ENCODE results near the gene SSTR5.

The SSTR5 gene

GRCh38 chr16:1076801-1077576, 4.4 kb downstream of the SSTR5 start:
- ATAC-seq (ENCODE audit: low read depth) (no peak), DNase-seq (ENCODE audit: low spot score) (no peak)
- Histone ChIP-seq H3K27me3 (ENCODE audit: insufficient read depth, poor library complexity, severe bottlenecking) (peaks cover 42% of the 10 kb centered on the region), H3K4me3 (ENCODE audit: severe bottlenecking) (no peak overlapping the region), H3K27ac (ENCODE audit: poor library complexity, severe bottlenecking) (no peak overlapping the region), H3K9me3 (ENCODE audit: severe bottlenecking) (no peaks in the 10 kb centered on the region), H3K36me3 (ENCODE audit: low read depth) (no peaks in the 10 kb centered on the region), H3K4me1 (ENCODE audit: insufficient read depth, poor library complexity, severe bottlenecking) (peaks cover 7% of the 10 kb centered on the region)
- TF ChIP-seq CTCF (IDR thresholded peaks at IDR 0.05; ENCODE audit: poor library complexity, severe bottlenecking): no peak

- no peak for TF ChIP-seq CTCF (IDR thresholded peaks at IDR 0.05; ENCODE audit: poor library complexity, severe bottlenecking)
- peaks cover 18% of the 10 kb centered on the region for H3K4me1 ChIP-seq (ENCODE audit: insufficient read depth, poor library complexity, severe bottlenecking)
- no peaks in the 10 kb centered on the region for H3K9me3 ChIP-seq (ENCODE audit: severe bottlenecking)
- peaks cover 33% of the 10 kb centered on the region for H3K27me3 ChIP-seq (ENCODE audit: insufficient read depth, poor library complexity, severe bottlenecking)
- no peak overlapping the region for H3K27ac ChIP-seq (ENCODE audit: poor library complexity, severe bottlenecking)
- no peak overlapping the region for H3K4me3 ChIP-seq (ENCODE audit: severe bottlenecking)
- H3K36me3 ChIP-seq (ENCODE audit: low read depth): no peaks in the 10 kb centered on the region
- ATAC-seq (ENCODE audit: low read depth) (no peak), DNase-seq (ENCODE audit: low spot score) (no peak)
These were observed 5.5 kb downstream of the SSTR5 start for GRCh38 chr16:1077877-1078578.

GRCh38 chr16:1078579-1079021, 6.1 kb downstream of the SSTR5 start:
- Histone ChIP-seq H3K27me3 (ENCODE audit: insufficient read depth, poor library complexity, severe bottlenecking) (peaks cover 28% of the 10 kb centered on the region), H3K27ac (ENCODE audit: poor library complexity, severe bottlenecking) (no peak overlapping the region), H3K36me3 (ENCODE audit: low read depth) (no peaks in the 10 kb centered on the region), H3K9me3 (ENCODE audit: severe bottlenecking) (peaks cover under 1% of the 10 kb centered on the region), H3K4me3 (ENCODE audit: severe bottlenecking) (no peak overlapping the region), H3K4me1 (ENCODE audit: insufficient read depth, poor library complexity, severe bottlenecking) (peaks cover 21% of the 10 kb centered on the region)
- no peak for TF ChIP-seq CTCF (IDR thresholded peaks at IDR 0.05; ENCODE audit: poor library complexity, severe bottlenecking)
- peak; percentile 79 for ATAC-seq (ENCODE audit: low read depth)
- DNase-seq (ENCODE audit: low spot score): peak; percentile 86

- peaks cover 22% of the 10 kb centered on the region for H3K27me3 ChIP-seq (ENCODE audit: insufficient read depth, poor library complexity, severe bottlenecking)
- H3K4me3 ChIP-seq (ENCODE audit: severe bottlenecking): no peak overlapping the region
- no peaks in the 10 kb centered on the region for H3K36me3 ChIP-seq (ENCODE audit: low read depth)
- ATAC-seq (ENCODE audit: low read depth) (no peak), DNase-seq (ENCODE audit: low spot score) (no peak)
- TF ChIP-seq CTCF (IDR thresholded peaks at IDR 0.05; ENCODE audit: poor library complexity, severe bottlenecking): no peak
- peaks cover 21% of the 10 kb centered on the region for H3K4me1 ChIP-seq (ENCODE audit: insufficient read depth, poor library complexity, severe bottlenecking)
- no peak overlapping the region for H3K27ac ChIP-seq (ENCODE audit: poor library complexity, severe bottlenecking)
- H3K9me3 ChIP-seq (ENCODE audit: severe bottlenecking): peaks cover 8% of the 10 kb centered on the region
These were observed 6.8 kb downstream of the SSTR5 start for GRCh38 chr16:1079341-1079740.
